ENCODE data around the gene OR2S2. TPM values are rescaled to one million over a fixed set of nuclear protein-coding genes. Genes with fewer than 3 reads are reported as not detected.
A peak's percentile ranks its signal among the peaks of the same experiment; 100 is the strongest.

OR2S2 gene
- total and polyA plus RNA-seq, 8 donors: not detected

- peak in 1 of 2 donors; percentile 59 for DNase-seq
- H3K9me3 ChIP-seq: peaks cover 0 to 28% (median 20%) of the 10 kb centered on the region in 4 donors
- H3K4me3 ChIP-seq: peak overlapping the region in 1 of 4 donors; percentile 9
- no peaks in the 10 kb centered on the region for H3K4me1 ChIP-seq
- no peak overlapping the region for H3K27ac ChIP-seq
- intact Hi-C loops (cut with DNase I; ENCODE audit: low total_unique reads): no loop called here
- TF ChIP-seq CTCF (IDR thresholded peaks at IDR 0.05): no peak
- TF ChIP-seq POLR2AphosphoS5 (IDR thresholded peaks at IDR 0.05): no peak
- TF ChIP-seq POLR2A (IDR thresholded peaks at IDR 0.05): no peak
- no peak for TF ChIP-seq EP300 (IDR thresholded peaks at IDR 0.05)
- H3K27me3 ChIP-seq: peaks cover 0 to 60% (median 19%) of the 10 kb centered on the region in 3 donors
- no peaks in the 10 kb centered on the region for H3K36me3 ChIP-seq
- 11 to 29% (median 20%) methylated on average over 24 to 35 of the region's 35 CpGs for WGBS, 5 donors
Measured at GRCh38 chr9:35972093-35972492, 14.1 kb upstream of the OR2S2 start.

- peaks cover 0 to 28% (median 13%) of the 10 kb centered on the region in 3 donors for H3K27me3 ChIP-seq
- 25 to 41% (median 35%) methylated on average over 2 of the region's 2 CpGs for WGBS, 5 donors
- intact Hi-C loops (cut with DNase I; ENCODE audit: low total_unique reads): no loop called here
- H3K4me1 ChIP-seq: peaks cover 0 to 8% (median 0%) of the 10 kb centered on the region in 4 donors
- DNase-seq: no peak
- no peaks in the 10 kb centered on the region for H3K36me3 ChIP-seq
- no peak overlapping the region for H3K4me3 ChIP-seq
- no peaks in the 10 kb centered on the region for H3K9me3 ChIP-seq
- TF ChIP-seq EP300 (IDR thresholded peaks at IDR 0.05) (no peak), POLR2AphosphoS5 (IDR thresholded peaks at IDR 0.05) (no peak), CTCF (IDR thresholded peaks at IDR 0.05) (no peak), POLR2A (IDR thresholded peaks at IDR 0.05) (no peak)
- no peak overlapping the region for H3K27ac ChIP-seq
Measured at GRCh38 chr9:35967042-35967441, 9.1 kb upstream of the OR2S2 start.

GRCh38 chr9:35966433-35966832 lies 8.5 kb upstream of the OR2S2 start:
- Histone ChIP-seq H3K4me3 (no peak overlapping the region), H3K4me1 (peaks cover 0 to 11% (median 0%) of the 10 kb centered on the region in 4 donors), H3K27me3 (peaks cover 0 to 25% (median 7%) of the 10 kb centered on the region in 3 donors), H3K9me3 (no peaks in the 10 kb centered on the region), H3K27ac (no peak overlapping the region), H3K36me3 (no peaks in the 10 kb centered on the region)
- DNase-seq: no peak
- WGBS, 5 donors: 48 to 69% (median 64%) methylated on average over 4 of the region's 4 CpGs
- intact Hi-C loops (cut with DNase I; ENCODE audit: low total_unique reads): no loop called here
- no peak for TF ChIP-seq CTCF (IDR thresholded peaks at IDR 0.05)
- no peak for TF ChIP-seq EP300 (IDR thresholded peaks at IDR 0.05)
- no peak for TF ChIP-seq POLR2AphosphoS5 (IDR thresholded peaks at IDR 0.05)

DNA sequence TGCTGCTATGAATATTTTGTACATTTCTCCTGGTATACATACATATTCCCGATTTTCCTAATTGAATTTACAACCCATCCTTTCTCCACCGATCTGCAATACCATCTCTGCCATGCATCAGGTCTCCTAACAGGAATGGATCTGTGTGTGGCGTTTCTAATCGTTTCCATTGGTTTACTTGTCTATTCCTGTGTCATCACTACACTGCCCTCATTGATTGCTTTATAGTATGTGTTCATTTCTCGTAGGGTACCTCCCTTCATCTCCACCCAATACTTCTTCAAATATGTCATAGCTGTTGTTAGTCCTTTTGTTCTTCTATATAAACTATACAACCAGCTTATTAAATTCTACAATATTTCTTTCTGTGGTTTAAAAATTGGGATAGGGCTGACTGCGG lies 7.1 kb upstream of the OR2S2 start:
- no peak for TF ChIP-seq CTCF (IDR thresholded peaks at IDR 0.05)
- no peak for TF ChIP-seq EP300 (IDR thresholded peaks at IDR 0.05)
- TF ChIP-seq POLR2A (IDR thresholded peaks at IDR 0.05): no peak
- TF ChIP-seq POLR2AphosphoS5 (IDR thresholded peaks at IDR 0.05): no peak
- WGBS, 5 donors: 79 to 90% (median 86%) methylated on average over 6 of the region's 6 CpGs
- no peak overlapping the region for H3K27ac ChIP-seq
- no peaks in the 10 kb centered on the region for H3K36me3 ChIP-seq
- H3K9me3 ChIP-seq: no peaks in the 10 kb centered on the region
- H3K4me3 ChIP-seq: no peak overlapping the region
- no peak for DNase-seq
- peaks cover 0 to 13% (median 2%) of the 10 kb centered on the region in 3 donors for H3K27me3 ChIP-seq
- peaks cover 0 to 11% (median 8%) of the 10 kb centered on the region in 4 donors for H3K4me1 ChIP-seq
- intact Hi-C loops (cut with DNase I; ENCODE audit: low total_unique reads): no loop called here

Measured in stomach (tissue), 9 donors.